Right ventricle myocardium inferior (tissue), 1 donor: ENCODE data around the gene HPCAL1. TPM values are rescaled to one million over a fixed set of nuclear protein-coding genes. Genes with fewer than 3 reads are reported as not detected.

Source experiments
- ATAC-seq: fragments of 200-7000 bp; cut with Tn5 transposase; one replicate; pipeline ENCODE4 v1.9.1; 2020; ENCODE audit warnings: mild to moderate bottlenecking, moderate library complexity
- DNase-seq: peaks from one replicate; pipeline ENCODE4 v3.0.0; 2021; ENCODE audit errors: missing footprints
- intact Hi-C: fragments of 100-400 bp; cut with DNase I; formaldehyde crosslinking; loops from one replicate; pipeline ENCODE4 v1.11.0; 2022
- total RNA-seq: library from RNA; stranded (reverse); fragmentation: NEBNext Ultra II Directional; extraction: Animal tissue kit (Norgen Biotek cat#: 25700); gene quantifications from one replicate; pipeline ENCODE4 v1.2.1, GENCODE V29; 2021
- donor health status: DM: no; HTN: yes; CAD: no; lungs with severe emphysema.

Gene HPCAL1
- total RNA-seq, 1 donor from 2014 or later: 41.9 TPM

DNA sequence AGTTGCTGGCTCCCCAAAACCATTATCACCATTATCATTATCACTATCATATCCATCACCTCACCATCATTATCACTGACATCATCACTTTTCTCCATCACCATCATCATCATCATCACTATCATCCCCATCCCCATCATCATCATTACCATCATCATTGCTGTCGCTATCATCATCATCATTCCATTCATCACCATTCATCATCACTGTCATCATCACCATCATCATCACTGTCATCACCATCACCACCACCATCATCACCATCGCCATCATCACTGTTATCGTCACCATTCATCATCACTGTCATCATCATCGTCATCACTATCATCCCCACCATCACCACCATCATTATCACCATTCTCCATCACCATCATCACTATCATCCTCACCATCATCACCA is 9.0 kb downstream of the HPCAL1 start:
- intact Hi-C loops: no loop called here
- DNase-seq (no peak), ATAC-seq (no peak)

DNA sequence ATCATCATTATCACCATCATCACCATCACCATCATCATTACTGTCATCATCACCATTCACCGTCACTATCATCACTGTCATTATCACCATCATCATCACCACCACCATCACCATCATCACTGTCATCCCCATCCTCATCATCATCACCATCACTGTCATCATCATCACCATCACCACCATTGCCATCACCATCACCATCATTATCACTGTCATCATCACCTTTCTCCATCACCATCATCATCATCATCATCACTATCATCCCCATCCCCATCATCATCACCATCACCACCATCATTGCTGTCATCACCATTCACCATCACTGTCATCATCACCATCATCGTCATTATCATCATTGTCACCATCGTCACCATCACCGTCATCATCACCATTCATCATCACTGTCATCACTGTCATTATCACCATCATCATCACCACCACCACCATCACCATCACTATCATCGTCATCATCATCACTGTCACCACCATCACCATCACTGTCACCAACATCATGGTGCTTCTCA is 9.8 kb downstream of the HPCAL1 start:
- intact Hi-C loops: no loop called here
- DNase-seq (no peak), ATAC-seq (no peak)

GRCh38 chr2:10316336-10316735 is 13.6 kb downstream of the HPCAL1 start:
- ATAC-seq (no peak), DNase-seq (no peak)
- intact Hi-C loops: no loop called here

GRCh38 chr2:10316860-10317259 is 14.2 kb downstream of the HPCAL1 start:
- intact Hi-C loops: no loop called here
- DNase-seq (no peak), ATAC-seq (no peak)

GRCh38 chr2:10317646-10318045 is 14.9 kb downstream of the HPCAL1 start:
- DNase-seq: no peak
- intact Hi-C loops: no loop called here
- ATAC-seq: no peak

GRCh38 chr2:10318345-10318744 is 15.6 kb downstream of the HPCAL1 start:
- DNase-seq: no peak
- ATAC-seq: no peak
- intact Hi-C loops: no loop called here

DNA sequence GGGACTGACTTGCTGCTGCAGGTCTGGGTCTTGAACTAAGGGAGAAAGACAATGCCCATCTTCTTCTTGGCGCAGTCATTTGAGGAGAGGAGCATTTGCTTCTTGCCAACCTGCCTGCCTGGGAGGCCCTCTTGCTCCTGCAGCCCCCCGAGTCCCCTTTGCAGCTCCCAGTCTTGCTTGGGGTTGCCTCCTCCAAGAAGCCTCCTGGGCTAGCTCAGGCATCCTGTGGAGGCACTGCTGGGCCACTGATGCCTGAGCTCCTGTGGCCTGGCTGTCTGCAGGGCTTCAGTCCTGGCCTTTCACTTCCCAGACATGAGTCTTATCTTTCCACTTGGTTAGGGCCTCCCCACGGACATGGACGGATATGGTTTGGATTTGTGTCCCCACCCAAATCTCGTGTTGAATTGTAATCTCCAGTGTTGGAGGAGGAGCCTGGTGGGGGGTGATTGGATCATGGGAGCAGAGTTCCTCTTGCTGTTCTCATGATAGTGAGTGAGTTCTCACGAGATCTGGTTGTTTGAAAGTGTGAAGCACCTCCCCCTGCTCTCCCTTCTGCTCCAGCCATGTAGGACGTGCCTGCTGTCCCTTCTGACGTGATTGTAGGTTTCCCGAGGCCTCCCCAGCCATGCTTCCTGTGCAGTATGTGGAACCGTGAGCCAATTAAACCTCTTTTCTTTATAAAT is 17.3 kb downstream of the HPCAL1 start:
- intact Hi-C loops: no loop called here
- no peak for ATAC-seq
- no peak for DNase-seq

DNA sequence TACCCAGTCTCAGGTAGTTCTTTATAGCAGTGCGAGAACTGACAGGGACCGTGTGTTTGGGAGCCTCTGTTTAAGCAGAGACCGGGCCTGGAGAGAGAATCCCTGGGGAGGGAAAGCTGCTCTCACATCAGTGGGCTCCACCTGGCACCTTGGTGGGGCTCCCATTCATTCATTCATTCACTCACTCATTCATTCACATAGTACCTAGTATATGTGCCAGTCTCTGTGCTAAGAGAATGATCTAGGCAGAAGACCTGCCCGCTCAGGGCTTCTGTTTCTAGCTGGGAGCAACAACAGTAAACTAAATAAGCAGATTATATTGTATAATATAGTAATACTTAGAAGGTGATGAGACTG is 17.8 kb downstream of the HPCAL1 start:
- no peak for ATAC-seq
- DNase-seq: no peak
- intact Hi-C loops: no loop called here

- no peak for ATAC-seq
- DNase-seq: no peak
- intact Hi-C loops: no loop called here
Measured at GRCh38 chr2:10320933-10321332, 18.2 kb downstream of the HPCAL1 start.

DNA sequence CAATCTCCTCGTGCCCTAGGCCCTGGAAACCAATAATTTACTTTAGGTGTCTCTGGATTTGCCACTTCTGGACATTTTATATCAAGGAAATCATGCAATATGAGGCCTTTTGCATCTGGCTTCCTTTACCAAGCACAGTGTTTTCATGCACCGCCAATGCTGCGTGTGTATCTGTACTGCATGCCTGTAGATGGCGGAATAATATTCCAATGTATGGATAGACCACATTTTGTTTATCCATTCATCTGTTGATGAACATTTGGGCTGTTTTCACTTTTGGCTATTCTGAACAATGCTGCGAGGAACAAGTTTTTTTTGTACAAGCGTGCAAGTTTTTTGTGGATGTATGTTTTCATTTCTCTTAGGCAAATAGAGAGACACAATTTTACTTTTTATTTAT is 18.9 kb downstream of the HPCAL1 start:
- ATAC-seq: no peak
- DNase-seq: no peak
- intact Hi-C loops: no loop called here

GRCh38 chr2:10322481-10322880 is 19.8 kb downstream of the HPCAL1 start:
- no peak for ATAC-seq
- DNase-seq: no peak
- intact Hi-C loops: no loop called here

GRCh38 chr2:10322973-10323372 is 20.3 kb downstream of the HPCAL1 start:
- intact Hi-C loops: no loop called here
- ATAC-seq (no peak), DNase-seq (no peak)

DNA sequence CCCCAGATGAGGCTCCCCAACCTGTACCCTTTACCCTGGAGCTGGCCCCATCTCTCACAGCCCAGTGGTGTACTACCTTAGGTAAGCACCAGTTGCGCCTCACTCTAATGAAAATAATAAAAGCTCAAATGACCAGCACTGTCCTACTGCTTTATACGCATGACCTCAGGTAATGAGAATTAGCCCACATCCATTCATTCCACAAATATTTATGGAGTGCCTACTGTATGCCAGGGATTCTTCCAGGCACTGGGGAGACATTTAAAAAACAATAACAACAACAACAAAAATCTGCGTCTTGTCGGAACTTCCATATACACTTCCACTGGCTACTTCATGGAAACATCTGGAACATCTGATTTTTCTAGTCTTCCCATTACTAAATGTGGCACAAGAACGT is 20.8 kb downstream of the HPCAL1 start:
- ATAC-seq: no peak
- intact Hi-C loops: no loop called here
- DNase-seq: no peak

GRCh38 chr2:10324095-10324832 is 21.6 kb downstream of the HPCAL1 start:
- ATAC-seq (no peak), DNase-seq (no peak)
- intact Hi-C loops: no loop called here

GRCh38 chr2:10325278-10326145 is 22.8 kb downstream of the HPCAL1 start:
- DNase-seq (peak; percentile 62), ATAC-seq (no peak)

GRCh38 chr2:10326151-10326616 is 23.5 kb downstream of the HPCAL1 start:
- no peak for DNase-seq
- intact Hi-C loops: no loop called here
- ATAC-seq: no peak

More at GRCh38 chr2:10325278-10326145, 22.8 kb downstream of the HPCAL1 start:
- intact Hi-C loops: no loop called here

DNA sequence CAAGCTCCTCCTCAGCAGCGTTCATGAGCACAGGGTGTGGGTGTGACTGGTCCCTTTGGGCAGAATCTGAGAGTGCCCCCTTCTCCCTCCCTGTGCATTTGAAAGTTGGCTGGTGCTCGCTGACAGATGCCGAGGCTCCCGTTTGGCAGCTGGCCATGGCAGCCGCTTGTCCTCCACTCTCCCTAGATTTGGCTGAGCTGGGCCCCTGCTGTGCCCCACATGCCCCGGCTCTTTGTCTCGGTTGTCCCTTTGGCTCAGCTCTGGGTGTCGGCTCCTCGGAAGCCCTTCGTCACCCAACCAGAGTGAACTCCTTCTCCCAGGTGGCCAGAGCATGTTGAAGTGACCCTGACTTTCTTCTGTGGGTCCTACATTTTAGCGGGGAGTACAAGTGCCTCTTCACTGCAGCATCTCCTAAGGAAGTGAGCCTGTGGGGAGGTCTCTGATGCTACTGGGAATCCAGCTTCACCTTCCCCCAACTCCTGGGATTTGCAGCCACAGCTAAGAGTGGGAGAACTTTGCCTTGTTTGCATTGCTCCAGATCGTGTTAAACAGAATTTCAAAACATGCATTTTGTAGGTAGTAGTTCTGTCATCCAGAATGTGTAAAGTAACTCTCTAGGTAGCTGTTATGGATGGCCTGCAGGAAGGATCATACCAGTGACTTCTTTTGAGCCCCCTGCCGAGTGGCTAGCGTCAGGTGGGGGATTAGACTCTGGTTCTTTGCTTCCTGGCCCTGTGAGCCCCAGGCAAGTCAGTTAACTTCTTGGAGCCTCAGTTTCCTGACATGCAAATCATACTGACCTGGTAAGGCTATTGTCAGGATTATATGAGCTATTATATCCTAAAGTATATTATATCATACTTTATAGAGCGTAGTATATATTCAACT is 24.2 kb downstream of the HPCAL1 start:
- peak; percentile 67 for DNase-seq
- intact Hi-C loops: no loop called here

GRCh38 chr2:10327896-10328669 is 25.4 kb downstream of the HPCAL1 start:
- intact Hi-C loops: loop anchor here (2.0 kb wide), 1 partner anchor 81 kb away; no protein-coding TSS in a partner anchor
- ATAC-seq (no peak), DNase-seq (no peak)

More for the DNA sequence above, 24.2 kb downstream of the HPCAL1 start:
- peak; percentile 62 for ATAC-seq
